ENCODE measurements around the gene PTPRG.

Gene PTPRG

GRCh38 chr3:61571516-61572336, 10.4 kb downstream of the PTPRG start:
- no peak overlapping the region for H3K9ac ChIP-seq
- peak overlapping the region; percentile 72; the same call in 1 of the 2 replicates for H3K4me2 ChIP-seq
- H3K4me1 ChIP-seq (ENCODE audit: low read depth, poor library complexity, severe bottlenecking), result peaks cover 83% of the 10 kb centered on the region
- H3K79me2 ChIP-seq (ENCODE audit: insufficient read depth, low read depth), result peaks cover 11% of the 10 kb centered on the region; the same call in 1 of the 2 replicates
- H3K27ac ChIP-seq, result no peak overlapping the region
- no peak overlapping the region for H3K4me3 ChIP-seq (IDR thresholded peaks at IDR 0.05; ENCODE audit: insufficient read depth, low read depth, low read length)
- no peaks in the 10 kb centered on the region for H3K36me3 ChIP-seq (ENCODE audit: insufficient read depth)
- H4K20me1 ChIP-seq (ENCODE audit: insufficient read depth), result no peaks in the 10 kb centered on the region
- H3K27me3 ChIP-seq (ENCODE audit: insufficient read depth, low read depth), result no peaks in the 10 kb centered on the region
- H2AFZ ChIP-seq (ENCODE audit: low read depth), result no peak overlapping the region
- no peak for TF ChIP-seq CTCF (conservative IDR thresholded peaks at IDR 0.05; ENCODE audit: low read depth, low read length)

GRCh38 chr3:61572879-61573278, 11.5 kb downstream of the PTPRG start:
- TF ChIP-seq CTCF (conservative IDR thresholded peaks at IDR 0.05; ENCODE audit: low read depth, low read length), result no peak
- H3K79me2 ChIP-seq (ENCODE audit: insufficient read depth, low read depth), result peaks cover 11% of the 10 kb centered on the region; the same call in 1 of the 2 replicates
- H3K4me1 ChIP-seq (ENCODE audit: low read depth, poor library complexity, severe bottlenecking), result peaks cover 88% of the 10 kb centered on the region
- no peaks in the 10 kb centered on the region for H3K27me3 ChIP-seq (ENCODE audit: insufficient read depth, low read depth)
- no peak overlapping the region for H3K27ac ChIP-seq
- H2AFZ ChIP-seq (ENCODE audit: low read depth), result no peak overlapping the region
- H3K9ac ChIP-seq, result no peak overlapping the region
- H3K36me3 ChIP-seq (ENCODE audit: insufficient read depth), result no peaks in the 10 kb centered on the region
- no peaks in the 10 kb centered on the region for H4K20me1 ChIP-seq (ENCODE audit: insufficient read depth)
- no peak overlapping the region for H3K4me2 ChIP-seq
- no peak overlapping the region for H3K4me3 ChIP-seq (IDR thresholded peaks at IDR 0.05; ENCODE audit: insufficient read depth, low read depth, low read length)

- no peak for TF ChIP-seq CTCF (conservative IDR thresholded peaks at IDR 0.05; ENCODE audit: low read depth, low read length)
- H3K36me3 ChIP-seq (ENCODE audit: insufficient read depth), result no peaks in the 10 kb centered on the region
- H3K27ac ChIP-seq, result no peak overlapping the region
- no peak overlapping the region for H3K4me2 ChIP-seq
- no peaks in the 10 kb centered on the region for H3K27me3 ChIP-seq (ENCODE audit: insufficient read depth, low read depth)
- H3K4me3 ChIP-seq (IDR thresholded peaks at IDR 0.05; ENCODE audit: insufficient read depth, low read depth, low read length), result no peak overlapping the region
- no peak overlapping the region for H2AFZ ChIP-seq (ENCODE audit: low read depth)
- peaks cover 89% of the 10 kb centered on the region for H3K4me1 ChIP-seq (ENCODE audit: low read depth, poor library complexity, severe bottlenecking)
- no peaks in the 10 kb centered on the region for H4K20me1 ChIP-seq (ENCODE audit: insufficient read depth)
- H3K79me2 ChIP-seq (ENCODE audit: insufficient read depth, low read depth), result peaks cover 11% of the 10 kb centered on the region; the same call in 1 of the 2 replicates
- H3K9ac ChIP-seq, result no peak overlapping the region
These were observed 12.1 kb downstream of the PTPRG start for GRCh38 chr3:61573441-61573840.

GRCh38 chr3:61574854-61575253, 13.5 kb downstream of the PTPRG start:
- no peak overlapping the region for H3K4me3 ChIP-seq (IDR thresholded peaks at IDR 0.05; ENCODE audit: insufficient read depth, low read depth, low read length)
- H3K27ac ChIP-seq, result peak overlapping the region; percentile 76
- H4K20me1 ChIP-seq (ENCODE audit: insufficient read depth), result no peaks in the 10 kb centered on the region
- no peaks in the 10 kb centered on the region for H3K27me3 ChIP-seq (ENCODE audit: insufficient read depth, low read depth)
- peaks cover 11% of the 10 kb centered on the region; the same call in 1 of the 2 replicates for H3K79me2 ChIP-seq (ENCODE audit: insufficient read depth, low read depth)
- no peak overlapping the region; the same call in 1 of the 2 replicates for H2AFZ ChIP-seq (ENCODE audit: low read depth)
- TF ChIP-seq CTCF (conservative IDR thresholded peaks at IDR 0.05; ENCODE audit: low read depth, low read length), result no peak
- H3K36me3 ChIP-seq (ENCODE audit: insufficient read depth), result no peaks in the 10 kb centered on the region
- H3K4me1 ChIP-seq (ENCODE audit: low read depth, poor library complexity, severe bottlenecking), result peaks cover 83% of the 10 kb centered on the region
- peak overlapping the region; percentile 31; the same call in 1 of the 2 replicates for H3K9ac ChIP-seq
- H3K4me2 ChIP-seq, result peak overlapping the region; percentile 55
